Measurements from ENCODE around the gene SMPX.

The SMPX gene

DNA sequence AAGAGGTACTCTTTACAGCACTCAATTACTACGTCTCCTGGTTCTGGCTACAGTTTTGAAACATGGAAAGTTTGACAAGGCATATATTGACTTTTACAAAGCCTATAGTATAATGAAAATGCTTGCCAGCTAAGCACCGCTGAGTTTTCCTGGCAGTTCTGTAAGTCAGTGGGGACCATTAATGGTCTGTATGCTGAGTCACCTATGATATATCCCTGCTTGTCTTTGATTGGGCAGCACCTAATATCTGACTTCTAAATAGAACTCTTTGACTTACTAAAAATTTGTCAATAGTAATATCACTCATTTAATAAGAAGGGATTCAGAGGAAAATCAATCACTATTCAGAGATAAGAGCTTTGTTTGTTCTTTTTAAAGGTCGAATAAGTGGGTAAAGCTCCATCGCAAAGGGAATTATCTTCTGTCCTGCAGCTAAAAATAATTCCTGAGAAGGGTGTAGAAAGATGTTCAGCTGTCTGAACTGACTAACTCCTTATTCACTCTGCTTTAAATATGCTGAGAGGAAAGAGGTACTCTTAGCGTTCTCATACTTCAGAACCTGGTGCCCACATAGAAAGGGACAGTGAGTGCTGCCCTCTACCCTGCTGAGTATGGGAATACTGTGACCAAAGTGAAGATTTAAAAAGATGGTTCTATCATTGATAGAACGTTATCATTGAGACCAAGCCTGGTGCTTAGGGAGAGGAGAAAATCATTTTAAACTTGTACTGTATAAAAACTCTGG is 959 bp downstream of the SMPX start:
- TF ChIP-seq, protein P1, sequence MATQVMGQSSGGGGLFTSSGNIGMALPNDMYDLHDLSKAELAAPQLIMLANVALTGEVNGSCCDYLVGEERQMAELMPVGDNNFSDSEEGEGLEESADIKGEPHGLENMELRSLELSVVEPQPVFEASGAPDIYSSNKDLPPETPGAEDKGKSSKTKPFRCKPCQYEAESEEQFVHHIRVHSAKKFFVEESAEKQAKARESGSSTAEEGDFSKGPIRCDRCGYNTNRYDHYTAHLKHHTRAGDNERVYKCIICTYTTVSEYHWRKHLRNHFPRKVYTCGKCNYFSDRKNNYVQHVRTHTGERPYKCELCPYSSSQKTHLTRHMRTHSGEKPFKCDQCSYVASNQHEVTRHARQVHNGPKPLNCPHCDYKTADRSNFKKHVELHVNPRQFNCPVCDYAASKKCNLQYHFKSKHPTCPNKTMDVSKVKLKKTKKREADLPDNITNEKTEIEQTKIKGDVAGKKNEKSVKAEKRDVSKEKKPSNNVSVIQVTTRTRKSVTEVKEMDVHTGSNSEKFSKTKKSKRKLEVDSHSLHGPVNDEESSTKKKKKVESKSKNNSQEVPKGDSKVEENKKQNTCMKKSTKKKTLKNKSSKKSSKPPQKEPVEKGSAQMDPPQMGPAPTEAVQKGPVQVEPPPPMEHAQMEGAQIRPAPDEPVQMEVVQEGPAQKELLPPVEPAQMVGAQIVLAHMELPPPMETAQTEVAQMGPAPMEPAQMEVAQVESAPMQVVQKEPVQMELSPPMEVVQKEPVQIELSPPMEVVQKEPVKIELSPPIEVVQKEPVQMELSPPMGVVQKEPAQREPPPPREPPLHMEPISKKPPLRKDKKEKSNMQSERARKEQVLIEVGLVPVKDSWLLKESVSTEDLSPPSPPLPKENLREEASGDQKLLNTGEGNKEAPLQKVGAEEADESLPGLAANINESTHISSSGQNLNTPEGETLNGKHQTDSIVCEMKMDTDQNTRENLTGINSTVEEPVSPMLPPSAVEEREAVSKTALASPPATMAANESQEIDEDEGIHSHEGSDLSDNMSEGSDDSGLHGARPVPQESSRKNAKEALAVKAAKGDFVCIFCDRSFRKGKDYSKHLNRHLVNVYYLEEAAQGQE (IDR thresholded peaks at IDR 0.05; ENCODE audit: insufficient read depth in 1 of 2, low read depth in 2 of 2, low read length in 2 of 2) = no peak
- TF ChIP-seq FOXP2 (optimal IDR thresholded peaks at IDR 0.05; ENCODE audit: borderline replicate concordance, extremely low read depth, extremely low read length, insufficient read depth) = no peak
- no peak for TF ChIP-seq TAF1 (IDR thresholded peaks at IDR 0.05; ENCODE audit: borderline replicate concordance, insufficient read depth, low read length)
- TF ChIP-seq SIN3A (IDR thresholded peaks at IDR 0.05; ENCODE audit: borderline replicate concordance, insufficient read depth, low read length) = no peak
- TF ChIP-seq POLR2AphosphoS5 (IDR thresholded peaks at IDR 0.05; ENCODE audit: low read depth, low read length) = no peak

DNA sequence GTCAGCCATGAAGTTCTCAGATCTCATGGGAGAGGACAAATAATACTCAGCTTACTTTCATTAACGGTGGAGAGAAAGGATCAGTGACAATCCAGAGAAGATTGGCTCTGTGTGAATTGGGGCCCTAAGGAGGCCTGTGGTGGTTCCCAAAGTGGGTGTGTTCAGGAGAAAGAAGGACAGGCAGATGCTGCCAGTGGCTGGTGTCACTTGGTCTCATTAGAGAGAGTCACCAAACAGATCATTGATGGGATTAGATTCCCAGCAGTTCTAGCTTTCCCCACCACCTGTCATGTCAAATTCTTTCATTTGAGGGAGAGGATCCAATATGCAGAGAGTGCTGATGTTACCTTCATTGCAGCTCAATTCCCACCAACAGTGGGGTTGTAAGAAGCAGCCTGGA is 8.0 kb downstream of the SMPX start:
- TF ChIP-seq, protein P1 (IDR thresholded peaks at IDR 0.05; ENCODE audit: insufficient read depth in 1 of 2, low read depth in 2 of 2, low read length in 2 of 2) = no peak
- TF ChIP-seq SIN3A (IDR thresholded peaks at IDR 0.05; ENCODE audit: borderline replicate concordance, insufficient read depth, low read length) (no peak), TAF1 (IDR thresholded peaks at IDR 0.05; ENCODE audit: borderline replicate concordance, insufficient read depth, low read length) (no peak), FOXP2 (optimal IDR thresholded peaks at IDR 0.05; ENCODE audit: borderline replicate concordance, extremely low read depth, extremely low read length, insufficient read depth) (no peak), POLR2AphosphoS5 (IDR thresholded peaks at IDR 0.05; ENCODE audit: low read depth, low read length) (no peak)

DNA sequence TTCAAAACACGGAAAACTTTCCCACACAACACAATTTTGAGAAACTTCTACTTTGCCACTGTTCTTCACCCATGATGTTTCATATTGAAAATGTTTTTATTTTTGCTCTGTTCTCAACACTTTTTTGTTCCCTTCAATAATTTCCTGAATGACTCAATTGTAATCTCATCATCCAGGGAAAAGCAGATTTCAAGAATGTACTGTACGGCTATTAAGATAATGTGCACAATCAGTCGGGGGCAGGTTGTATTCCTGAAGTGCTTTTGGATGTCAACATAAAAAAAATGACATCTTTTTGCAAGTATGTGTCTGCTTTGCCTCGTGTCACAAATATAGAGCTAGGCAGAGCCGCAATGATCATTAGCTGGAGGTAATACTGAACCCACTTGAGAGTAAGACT is 9.7 kb downstream of the SMPX start:
- TF ChIP-seq SIN3A (IDR thresholded peaks at IDR 0.05; ENCODE audit: borderline replicate concordance, insufficient read depth, low read length) (no peak), FOXP2 (optimal IDR thresholded peaks at IDR 0.05; ENCODE audit: borderline replicate concordance, extremely low read depth, extremely low read length, insufficient read depth) (no peak), TAF1 (IDR thresholded peaks at IDR 0.05; ENCODE audit: borderline replicate concordance, insufficient read depth, low read length) (no peak), POLR2AphosphoS5 (IDR thresholded peaks at IDR 0.05; ENCODE audit: low read depth, low read length) (no peak)
- TF ChIP-seq, protein P1 (IDR thresholded peaks at IDR 0.05; ENCODE audit: insufficient read depth in 1 of 2, low read depth in 2 of 2, low read length in 2 of 2) = no peak

DNA sequence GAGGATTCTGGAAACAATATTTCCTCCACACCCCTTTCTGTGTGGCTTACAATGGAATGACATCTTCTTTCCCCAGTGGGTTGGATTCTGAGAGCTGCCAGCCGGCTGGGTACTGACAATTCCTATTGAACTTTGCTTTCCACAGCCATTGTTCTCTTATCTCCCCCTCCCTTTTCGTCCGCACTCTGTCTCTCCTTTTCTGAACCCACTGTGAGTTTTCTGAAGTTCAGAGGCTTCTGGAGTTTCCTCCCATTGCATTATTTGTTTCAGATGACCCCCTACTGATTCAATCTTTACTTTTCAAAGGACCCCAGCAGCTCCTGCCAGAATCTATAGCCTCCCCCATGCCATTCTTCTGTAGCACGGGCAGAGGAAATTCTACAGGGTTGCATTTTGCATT is 10.4 kb downstream of the SMPX start:
- TF ChIP-seq SIN3A (IDR thresholded peaks at IDR 0.05; ENCODE audit: borderline replicate concordance, insufficient read depth, low read length) (no peak), FOXP2 (optimal IDR thresholded peaks at IDR 0.05; ENCODE audit: borderline replicate concordance, extremely low read depth, extremely low read length, insufficient read depth) (no peak), TAF1 (IDR thresholded peaks at IDR 0.05; ENCODE audit: borderline replicate concordance, insufficient read depth, low read length) (no peak), POLR2AphosphoS5 (IDR thresholded peaks at IDR 0.05; ENCODE audit: low read depth, low read length) (no peak)
- TF ChIP-seq, protein P1 (IDR thresholded peaks at IDR 0.05; ENCODE audit: insufficient read depth in 1 of 2, low read depth in 2 of 2, low read length in 2 of 2) = no peak

Measured in PFSK-1 (cell line).